A673 (cell line): ENCODE data around the gene NHLRC4. TPM values are rescaled to one million over a fixed set of nuclear protein-coding genes. Genes with fewer than 3 reads are reported as not detected.

ENCODE experiments used
- BruUV-seq: library from RNA; stranded (reverse); fragments of 400-500 nt; replicated peaks from 2 replicates; lab custom pipeline; 2021; lab: Mats Ljungman, UMichigan
- CTCF ChIA-PET: fragments of 300-600 bp; sonication (Branson Sonifier 250); formaldehyde crosslinking; loops from one replicate; lab custom pipeline; 2022; ENCODE audit warnings: antibody characterized with exemption; lab: Charles Lee
- POLR2A ChIA-PET: fragments of 300-600 bp; sonication (Branson Sonifier 250); formaldehyde crosslinking; loops from one replicate; lab custom pipeline; 2022; ENCODE audit warnings: antibody characterized with exemption; ENCODE audit not compliant: low non-redundant PET; lab: Charles Lee
- DNase-seq: peaks from one replicate; pipeline ENCODE4 v3.0.0-alpha.2; 2015; ENCODE audit warnings: low spot score
- H3K27ac ChIP-seq: fragments of 200-600 bp; sonication (generic); 2 replicates; pipeline ENCODE4 v1.5.1; 2016; ENCODE audit warnings: mixed run types, low read depth, mild to moderate bottlenecking, mixed read lengths, antibody characterized with exemption, low read length; ENCODE audit not compliant: poor library complexity, severe bottlenecking
- H3K27me3 ChIP-seq: fragments of 200-600 bp; sonication (generic); replicated peaks from 2 replicates; pipeline ENCODE4 v1.6.1; 2017; ENCODE audit warnings: mixed run types, low read depth, mild to moderate bottlenecking, mixed read lengths, antibody characterized with exemption, low read length; ENCODE audit not compliant: insufficient read depth, poor library complexity
- H3K36me3 ChIP-seq: fragments of 200-600 bp; sonication (generic); 2 replicates; pipeline ENCODE4 v1.6.1; 2016; ENCODE audit warnings: mixed run types, mild to moderate bottlenecking, mixed read lengths, antibody characterized with exemption, low read length; ENCODE audit not compliant: insufficient read depth, poor library complexity, severe bottlenecking
- H3K4me1 ChIP-seq: fragments of 200-600 bp; sonication (generic); 2 replicates; pipeline ENCODE4 v1.6.1; 2017; ENCODE audit warnings: mixed run types, mild to moderate bottlenecking, mixed read lengths, antibody characterized with exemption, low read length; ENCODE audit not compliant: insufficient read depth, poor library complexity, severe bottlenecking
- H3K4me3 ChIP-seq: fragments of 200-600 bp; sonication (generic); 2 replicates; pipeline ENCODE4 v1.5.1; 2016; ENCODE audit warnings: low read depth, mixed run types, mild to moderate bottlenecking, mixed read lengths, low read length; ENCODE audit not compliant: poor library complexity, severe bottlenecking
- H3K9me3 ChIP-seq: fragments of 200-600 bp; sonication (generic); 2 replicates; pipeline ENCODE4 v1.6.1; 2016; ENCODE audit warnings: mixed run types, low read depth, mild to moderate bottlenecking, mixed read lengths, antibody characterized with exemption, low read length; ENCODE audit not compliant: poor library complexity, severe bottlenecking
- EZH2 ChIP-seq: fragments of 200-600 bp; sonication (generic); IDR thresholded peaks from 2 replicates; pipeline ENCODE4 v1.6.1; 2017; ENCODE audit warnings: borderline replicate concordance, low read depth, mild to moderate bottlenecking, mixed read lengths, antibody characterized with exemption, low read length; ENCODE audit not compliant: poor library complexity, severe bottlenecking
- intact Hi-C: fragments of 100-400 bp; cut with micrococcal nuclease; formaldehyde crosslinking; loops from one replicate; pipeline ENCODE4 v1.10.0; 2022; ENCODE audit not compliant: unreplicated experiment
- total RNA-seq: library from RNA; stranded (reverse); gene quantifications from 2 replicates; pipeline ENCODE4 v1.2.3, GENCODE V29; 2021
- TF ChIP-seq, protein P1 (sequence below): fragments of 300-800, 200-600 bp; sonication (generic); conservative IDR thresholded peaks from 2 replicates; pipeline ENCODE4 v1.5.1; 2017; ENCODE audit warnings: low read depth, mild to moderate bottlenecking, antibody characterized with exemption, low read length, moderate library complexity, mixed read lengths

The NHLRC4 gene
- total RNA-seq, 1 experiment from 2014 or later: 0.21 TPM

DNA sequence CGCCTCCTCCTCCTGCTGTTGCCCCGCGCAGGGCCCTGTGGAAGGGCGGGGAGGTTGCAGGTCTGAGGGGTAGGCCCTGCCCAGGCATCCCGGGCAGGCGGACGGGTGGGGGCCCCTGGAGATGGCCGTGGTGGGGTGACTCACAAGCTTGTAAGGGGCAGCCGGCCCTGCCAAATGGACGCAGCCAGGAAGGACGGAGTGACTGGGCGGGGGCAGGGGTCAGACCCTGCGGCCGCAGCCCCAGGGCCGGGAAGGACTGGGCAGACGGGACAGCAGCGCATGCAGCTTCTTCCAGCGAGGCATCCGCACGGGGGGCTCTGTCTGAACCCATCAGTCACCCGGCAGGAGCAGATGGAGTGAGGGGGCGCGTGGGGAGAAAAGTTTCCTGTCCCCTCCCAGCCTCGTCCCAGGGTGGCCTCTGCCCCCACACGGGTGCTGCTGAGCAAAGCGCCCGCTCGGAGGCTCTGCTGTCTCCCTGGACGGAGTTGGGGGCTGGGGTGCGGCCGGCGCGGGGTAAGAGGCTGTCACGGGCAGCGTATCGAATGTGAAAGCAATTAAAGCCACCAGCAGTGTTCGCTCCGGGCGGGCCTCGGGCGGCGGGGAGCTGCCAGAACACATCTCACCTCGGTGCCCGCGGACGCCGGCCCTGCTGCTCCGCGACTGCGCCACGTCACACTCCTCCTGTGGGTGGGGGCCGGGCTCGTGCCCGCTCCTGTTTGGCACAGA lies 12.0 kb upstream of the NHLRC4 start:
- BruUV-seq: no TSS peak

DNA sequence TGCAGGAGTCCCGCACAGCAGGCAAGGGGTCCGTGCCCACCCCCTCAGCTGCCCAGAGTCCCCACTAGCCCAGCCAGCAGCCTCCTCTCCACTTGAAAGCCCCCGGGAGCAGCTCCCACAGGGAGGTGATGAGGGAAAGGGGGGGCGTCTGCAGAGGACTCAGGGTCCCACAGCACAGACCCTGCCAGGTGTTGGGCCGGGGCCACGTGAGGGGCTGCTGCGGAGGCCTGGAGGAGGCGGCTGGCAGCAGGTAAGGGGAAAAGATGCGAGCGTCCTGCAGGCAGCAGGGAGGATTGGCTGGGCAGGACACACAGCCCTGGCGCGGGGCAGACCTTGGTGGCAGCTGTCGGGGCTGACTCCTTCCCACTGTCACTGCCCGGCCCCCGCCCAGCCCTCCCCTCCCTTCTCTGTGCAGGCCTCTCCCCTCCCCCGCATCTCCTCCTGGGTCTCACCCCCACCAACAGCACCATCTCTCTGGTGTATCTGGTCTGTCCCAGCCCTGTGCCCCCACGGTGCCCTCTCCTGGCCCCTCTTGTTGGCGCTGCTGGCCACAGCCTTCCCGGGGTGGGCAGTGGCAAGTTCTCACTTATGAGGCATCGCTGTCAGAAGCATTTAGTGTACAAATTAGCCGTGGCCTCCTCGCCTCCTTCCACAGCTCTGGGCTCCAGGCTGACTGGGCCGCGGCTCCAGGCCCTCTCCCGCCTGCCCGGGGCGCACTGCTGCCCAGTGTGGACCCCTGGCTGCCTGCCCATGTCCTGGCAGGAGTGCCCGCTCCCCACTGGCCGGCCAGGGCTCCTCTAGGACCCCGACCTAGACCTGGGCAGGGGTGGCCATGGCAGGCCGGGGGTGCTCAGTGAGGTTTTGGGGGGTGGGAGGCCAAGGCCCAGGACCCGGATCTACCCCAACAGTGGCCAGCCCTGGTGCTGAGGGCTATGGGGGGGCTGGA lies 11.0 kb upstream of the NHLRC4 start:
- no peaks in the 10 kb centered on the region for H3K9me3 ChIP-seq
- no peak overlapping the region for H3K27ac ChIP-seq
- H3K36me3 ChIP-seq: peaks cover 6% of the 10 kb centered on the region
- no TSS peak for BruUV-seq
- intact Hi-C loops: no loop called here
- no peaks in the 10 kb centered on the region for H3K4me1 ChIP-seq
- no peak overlapping the region for H3K4me3 ChIP-seq
- peaks cover 26% of the 10 kb centered on the region for H3K27me3 ChIP-seq
- TF ChIP-seq, protein P1, sequence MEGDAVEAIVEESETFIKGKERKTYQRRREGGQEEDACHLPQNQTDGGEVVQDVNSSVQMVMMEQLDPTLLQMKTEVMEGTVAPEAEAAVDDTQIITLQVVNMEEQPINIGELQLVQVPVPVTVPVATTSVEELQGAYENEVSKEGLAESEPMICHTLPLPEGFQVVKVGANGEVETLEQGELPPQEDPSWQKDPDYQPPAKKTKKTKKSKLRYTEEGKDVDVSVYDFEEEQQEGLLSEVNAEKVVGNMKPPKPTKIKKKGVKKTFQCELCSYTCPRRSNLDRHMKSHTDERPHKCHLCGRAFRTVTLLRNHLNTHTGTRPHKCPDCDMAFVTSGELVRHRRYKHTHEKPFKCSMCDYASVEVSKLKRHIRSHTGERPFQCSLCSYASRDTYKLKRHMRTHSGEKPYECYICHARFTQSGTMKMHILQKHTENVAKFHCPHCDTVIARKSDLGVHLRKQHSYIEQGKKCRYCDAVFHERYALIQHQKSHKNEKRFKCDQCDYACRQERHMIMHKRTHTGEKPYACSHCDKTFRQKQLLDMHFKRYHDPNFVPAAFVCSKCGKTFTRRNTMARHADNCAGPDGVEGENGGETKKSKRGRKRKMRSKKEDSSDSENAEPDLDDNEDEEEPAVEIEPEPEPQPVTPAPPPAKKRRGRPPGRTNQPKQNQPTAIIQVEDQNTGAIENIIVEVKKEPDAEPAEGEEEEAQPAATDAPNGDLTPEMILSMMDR: no peak
- no peak for TF ChIP-seq EZH2
- ChIA-PET POLR2A (no interaction called here), CTCF (no interaction called here)
- DNase-seq: no peak

More for the DNA sequence above, 12.0 kb upstream of the NHLRC4 start:
- Histone ChIP-seq H3K4me1 (no peaks in the 10 kb centered on the region), H3K9me3 (no peaks in the 10 kb centered on the region), H3K27ac (no peak overlapping the region), H3K36me3 (peaks cover 6% of the 10 kb centered on the region), H3K27me3 (peaks cover 17% of the 10 kb centered on the region), H3K4me3 (no peak overlapping the region)
- intact Hi-C loops: no loop called here
- TF ChIP-seq, protein P1: no peak
- no peak for TF ChIP-seq EZH2
- ChIA-PET POLR2A (no interaction called here), CTCF (no interaction called here)
- DNase-seq: no peak

DNA sequence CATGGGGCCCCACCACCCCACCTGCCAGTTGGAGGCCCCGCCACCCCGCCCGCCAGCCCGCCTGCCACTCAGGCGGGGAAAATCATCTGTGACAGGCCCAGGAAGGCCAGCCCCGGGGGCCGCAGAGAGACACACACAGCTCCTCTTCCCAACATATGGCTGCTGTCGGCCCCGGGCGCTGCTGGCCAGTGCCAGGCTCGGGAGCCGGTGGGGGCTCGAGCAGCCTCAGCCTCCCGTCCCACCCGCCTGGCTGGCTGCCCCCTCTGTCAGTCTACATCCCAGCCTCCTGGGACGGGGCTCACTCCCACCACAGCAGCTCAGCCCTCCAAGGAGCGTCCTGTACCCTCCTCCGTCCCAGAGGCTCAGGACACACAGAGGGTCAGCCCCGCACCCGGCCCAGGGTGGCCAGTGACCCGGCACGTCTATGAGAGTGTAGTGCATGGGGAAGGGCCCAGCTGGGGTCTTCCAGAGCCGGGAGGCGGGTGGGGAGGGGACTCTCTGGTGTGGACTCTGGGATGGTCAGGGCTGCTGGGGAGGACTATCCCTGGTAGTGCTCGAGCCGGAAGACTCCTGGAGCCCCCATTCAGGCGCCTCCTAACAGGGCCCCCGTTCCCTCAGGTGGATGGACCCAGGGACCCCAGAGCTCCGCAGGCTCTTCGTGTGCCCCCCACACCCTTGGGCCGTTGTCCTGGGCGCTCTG lies 10.2 kb upstream of the NHLRC4 start:
- no peak overlapping the region for H3K27ac ChIP-seq
- H3K4me1 ChIP-seq: no peaks in the 10 kb centered on the region
- BruUV-seq: no TSS peak
- no peaks in the 10 kb centered on the region for H3K9me3 ChIP-seq
- TF ChIP-seq EZH2: no peak
- TF ChIP-seq, protein P1: no peak
- no peak overlapping the region for H3K4me3 ChIP-seq
- POLR2A ChIA-PET: no interaction called here
- CTCF ChIA-PET: no interaction called here
- intact Hi-C loops: no loop called here
- peaks cover 5% of the 10 kb centered on the region for H3K36me3 ChIP-seq
- H3K27me3 ChIP-seq: peaks cover 34% of the 10 kb centered on the region
- DNase-seq: no peak
